GM21367 (cell line): Measurements from ENCODE around the gene H6PD.

Experiments used
- ATAC-seq: cut with Tn5 transposase; IDR thresholded peaks from one replicate; pipeline ENCODE4 v1.9.1; 2021; ENCODE audit not compliant: unreplicated experiment

H6PD gene

GRCh38 chr1:9204156-9204720 lies 30.3 kb upstream of the H6PD start:
- no peak for ATAC-seq

DNA sequence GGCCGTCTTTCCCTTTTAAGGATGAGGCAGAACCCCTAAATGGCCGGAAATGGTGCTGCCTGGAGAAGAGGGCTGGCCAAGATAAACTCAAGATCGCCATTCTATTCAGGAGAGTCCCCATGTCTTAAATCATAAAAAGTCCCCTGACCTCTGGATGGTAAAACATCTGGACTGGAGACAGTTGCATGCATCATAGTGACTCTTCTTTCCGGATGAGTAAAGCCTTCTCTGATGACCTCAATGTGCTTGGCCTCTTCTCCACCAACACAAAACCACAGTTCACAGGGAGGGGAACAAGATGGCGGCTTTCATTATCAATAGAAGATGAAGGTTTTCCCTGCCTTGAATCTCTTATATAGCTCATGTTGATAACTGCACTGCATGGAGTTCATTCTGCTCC lies 27.5 kb upstream of the H6PD start:
- no peak for ATAC-seq

DNA sequence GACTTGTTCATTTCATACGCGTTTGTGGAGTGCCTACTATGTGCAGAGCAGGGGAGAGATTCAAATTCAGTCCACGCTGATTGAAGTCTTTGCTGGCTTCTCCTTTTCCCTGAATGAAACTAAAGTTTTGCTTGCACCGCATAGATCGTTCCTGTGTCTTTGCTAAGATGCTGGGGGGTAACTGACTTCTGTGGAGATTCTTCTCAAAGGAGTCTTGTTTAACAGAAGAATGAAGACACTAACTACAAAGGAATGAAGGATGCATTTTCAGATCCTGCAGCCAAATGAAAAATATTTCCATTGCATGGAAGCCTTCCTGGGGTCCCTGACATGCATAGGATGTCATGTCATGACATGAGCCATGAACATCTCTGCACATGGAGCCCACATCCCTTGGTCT lies 26.9 kb upstream of the H6PD start:
- no peak for ATAC-seq

GRCh38 chr1:9211291-9211811 lies 23.2 kb upstream of the H6PD start:
- ATAC-seq: no peak

DNA sequence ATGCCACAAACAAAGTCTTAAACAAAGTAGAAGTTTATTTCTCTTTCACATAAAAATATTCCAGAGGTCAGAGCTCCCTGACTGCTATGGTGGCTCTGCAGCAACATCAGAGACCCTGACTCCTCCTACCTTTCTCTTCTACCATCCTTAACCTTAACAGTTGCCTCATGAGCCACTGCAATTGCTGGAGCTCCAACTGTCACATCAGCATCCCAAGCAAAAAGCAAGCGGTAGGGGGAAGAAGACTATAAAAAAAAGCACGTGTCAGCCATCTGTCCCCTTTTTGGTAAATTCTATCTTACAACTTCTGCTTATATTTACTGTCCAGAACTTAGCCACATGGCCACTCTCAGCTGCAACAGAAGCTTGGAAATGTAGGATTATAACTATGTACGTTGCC lies 21.8 kb upstream of the H6PD start:
- no peak for ATAC-seq

DNA sequence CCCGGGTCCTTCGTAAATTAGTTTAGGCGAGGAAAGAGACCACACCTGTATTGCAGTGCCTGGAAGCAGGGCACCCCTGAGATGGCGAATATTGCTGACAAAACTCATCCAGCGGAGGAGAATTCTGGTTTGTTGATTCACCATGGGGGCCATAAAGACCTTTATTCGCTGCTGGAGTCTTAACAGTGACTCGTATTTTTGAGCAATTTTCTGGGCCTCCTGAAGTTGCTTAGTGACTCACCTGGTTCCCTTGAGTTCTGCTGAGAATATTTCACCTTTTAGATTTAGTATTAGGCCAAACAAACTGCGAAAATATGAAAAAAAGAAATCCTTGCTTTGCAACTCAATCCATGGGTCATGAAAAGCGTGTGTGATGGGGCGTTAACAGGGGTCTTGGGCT lies 20.6 kb upstream of the H6PD start:
- ATAC-seq: no peak

GRCh38 chr1:9218917-9219316 lies 15.7 kb upstream of the H6PD start:
- ATAC-seq: no peak

DNA sequence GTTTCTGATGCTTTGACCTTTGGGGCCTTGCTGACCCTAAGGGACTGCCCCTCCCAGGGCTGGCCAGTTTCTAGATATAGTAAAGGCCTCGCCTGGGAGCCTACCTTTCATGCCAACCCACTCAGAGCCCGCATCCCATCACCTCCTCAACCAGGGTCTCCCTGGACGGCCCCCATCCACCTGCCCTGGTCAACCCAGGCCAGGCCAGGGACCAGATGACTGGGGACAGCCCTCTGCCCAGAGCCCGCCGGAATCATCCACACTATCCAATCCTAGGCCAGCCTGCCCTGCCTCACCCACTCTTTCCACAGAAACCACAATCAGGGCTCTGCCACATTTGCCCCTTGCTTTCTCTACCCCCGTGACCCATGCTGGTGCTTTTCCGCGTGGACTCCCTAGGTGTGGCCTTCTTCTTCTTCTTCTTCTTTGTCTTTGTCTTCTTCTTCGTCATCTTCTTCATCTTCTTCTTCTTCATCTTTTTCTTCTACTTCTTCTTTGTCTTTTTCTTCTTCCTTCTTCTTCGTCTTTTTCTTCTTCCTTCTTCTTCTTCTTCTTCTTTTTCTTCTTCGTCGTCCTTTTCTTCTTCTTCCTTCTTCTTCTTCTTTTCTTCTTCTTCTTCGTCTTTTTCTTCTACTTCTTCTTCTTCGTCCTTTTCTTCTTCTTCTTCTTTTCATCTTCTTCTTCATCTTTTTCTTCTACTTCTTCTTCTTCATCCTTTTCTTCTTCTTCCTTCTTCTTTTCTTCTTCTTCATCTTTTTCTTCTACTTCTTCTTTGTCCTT lies 11.5 kb upstream of the H6PD start:
- ATAC-seq: no peak

DNA sequence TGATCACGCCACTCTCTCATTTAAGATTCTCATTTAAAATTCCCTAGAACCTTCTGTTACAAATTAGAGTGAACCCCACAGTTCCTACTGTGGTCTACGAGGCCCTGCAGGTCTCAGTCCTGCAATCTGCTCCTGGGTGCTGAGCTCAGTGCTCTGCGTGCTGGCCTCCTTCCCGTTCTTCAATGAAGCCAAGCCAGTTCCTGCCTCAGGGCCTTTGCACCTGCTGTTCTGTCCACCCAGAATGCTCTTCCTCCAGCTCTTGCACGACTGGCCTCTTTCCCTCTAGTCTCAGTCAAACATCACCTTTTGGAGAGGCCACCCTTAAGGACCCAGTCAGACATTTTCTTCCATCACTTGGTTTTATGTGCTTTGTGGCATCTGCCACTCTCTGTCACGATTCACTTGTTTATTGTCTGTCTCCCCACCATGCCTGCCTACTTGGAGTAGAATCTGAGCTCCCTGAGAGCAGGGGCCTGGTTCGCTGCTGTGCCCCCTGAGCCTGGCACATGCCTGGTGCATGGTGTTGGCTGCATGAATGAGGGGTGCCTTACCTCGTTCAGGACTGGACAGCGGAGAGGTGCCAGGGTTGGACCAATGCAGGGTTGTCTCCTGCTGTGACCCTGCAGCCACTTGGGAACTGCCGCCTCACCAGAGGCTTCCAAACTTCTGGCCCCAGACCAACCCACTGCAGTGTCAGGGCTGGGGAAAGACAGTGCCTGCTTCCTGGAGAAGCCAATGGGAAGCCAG lies 9.7 kb upstream of the H6PD start:
- no peak for ATAC-seq

- no peak for ATAC-seq
Observed at GRCh38 chr1:9225411-9225785, 9.2 kb upstream of the H6PD start.

- ATAC-seq: no peak
Observed at GRCh38 chr1:9228609-9229008, 6.0 kb upstream of the H6PD start.

DNA sequence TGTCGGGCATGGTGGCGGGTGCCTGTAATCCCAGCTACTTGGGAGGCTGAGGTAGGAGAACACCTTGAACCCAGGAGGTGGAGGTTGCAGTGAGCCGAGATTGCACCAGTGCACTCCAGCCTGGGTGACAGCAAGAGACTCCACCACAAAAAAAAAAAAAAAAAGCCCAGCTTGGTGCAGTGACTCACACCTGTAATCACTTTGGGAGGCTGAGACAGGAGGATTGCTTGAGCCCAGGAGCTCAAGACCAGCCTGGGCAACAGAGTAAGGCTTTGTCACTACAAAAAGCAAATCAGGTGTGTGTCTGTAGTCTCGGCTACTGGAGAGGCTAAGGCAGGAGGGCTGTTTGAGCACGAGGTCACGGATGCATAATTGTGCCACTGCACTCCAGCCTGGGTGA lies 5.0 kb upstream of the H6PD start:
- ATAC-seq: no peak

DNA sequence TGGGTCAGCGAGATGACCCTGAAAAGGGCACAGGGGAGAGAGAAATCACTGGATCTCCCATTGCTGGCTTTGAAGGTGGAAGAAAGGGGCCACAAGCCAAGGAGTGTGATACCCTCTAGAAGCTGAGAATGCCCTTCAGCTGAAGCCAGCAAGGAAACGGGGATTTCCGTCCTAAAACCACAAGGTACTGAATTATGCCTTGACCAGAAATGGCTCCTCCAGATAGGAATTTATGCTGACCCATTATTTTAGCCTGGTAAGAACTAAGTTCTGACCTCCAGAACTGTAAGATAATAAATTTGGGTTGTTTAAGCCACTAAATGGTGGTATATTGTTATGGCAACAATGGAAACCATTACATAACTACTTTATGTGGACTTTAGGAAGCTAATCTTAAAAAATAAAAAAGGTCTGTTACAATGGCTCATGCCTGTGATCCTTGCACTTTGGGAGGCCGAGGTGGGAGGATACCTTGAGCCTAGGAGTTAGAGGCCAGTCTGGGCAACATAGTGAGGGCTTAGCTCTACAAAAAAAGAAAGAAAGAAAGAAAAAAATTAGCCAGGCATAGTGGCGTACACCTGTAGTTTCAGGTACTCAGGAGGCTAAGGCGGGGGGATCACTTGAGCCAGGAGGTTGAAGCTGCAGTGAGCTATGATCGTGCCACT lies 3.6 kb upstream of the H6PD start:
- no peak for ATAC-seq

- no peak for ATAC-seq
Observed at GRCh38 chr1:9231648-9232332, 2.8 kb upstream of the H6PD start.

- ATAC-seq: no peak
Observed at GRCh38 chr1:9233241-9233941, 1.2 kb upstream of the H6PD start.

- ATAC-seq: no peak
Observed at GRCh38 chr1:9233942-9234222, 692 bp upstream of the H6PD start.

GRCh38 chr1:9235096-9235459 lies 504 bp downstream of the H6PD start:
- ATAC-seq: no peak

- ATAC-seq: no peak
Observed at GRCh38 chr1:9235560-9235959, 986 bp downstream of the H6PD start.

DNA sequence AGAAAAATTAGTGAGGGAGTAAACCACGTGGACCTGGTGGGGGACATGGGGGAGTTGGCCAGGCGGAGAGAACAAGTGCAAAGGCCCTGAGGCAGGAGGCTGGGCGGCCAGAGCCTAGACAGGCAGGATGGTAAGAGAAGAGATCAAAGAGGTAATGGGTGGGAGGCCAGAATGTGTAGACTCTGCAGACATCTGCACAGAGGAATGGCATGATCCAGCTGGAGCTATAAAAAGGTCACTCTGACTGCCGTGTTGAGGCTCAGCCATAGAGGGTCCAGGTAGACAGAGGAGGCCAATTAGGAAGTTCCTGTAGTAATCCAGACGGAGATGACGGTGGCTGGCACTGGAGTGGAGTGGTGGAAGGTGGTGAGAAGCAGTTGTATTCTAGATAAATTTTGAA lies 3.6 kb downstream of the H6PD start:
- ATAC-seq: no peak

GRCh38 chr1:9238550-9238949 lies 4.0 kb downstream of the H6PD start:
- no peak for ATAC-seq
